Endodermal cell (in vitro differentiated cells): Measurements from ENCODE around the gene CCDC93. TPM values are rescaled to one million over a fixed set of nuclear protein-coding genes. Genes with fewer than 3 reads are reported as not detected.

Experiments
- DNase-seq: peaks from one replicate; pipeline ENCODE4 v3.0.0-alpha.2; 2017
- H3K27ac ChIP-seq: 2 replicates; pipeline ENCODE4 v1.5.1; 2013; ENCODE audit warnings: mild to moderate bottlenecking, low read depth, low read length, moderate library complexity
- H3K27me3 ChIP-seq: 2 replicates; pipeline ENCODE4 v1.6.1; 2013; ENCODE audit warnings: mild to moderate bottlenecking, low read length, moderate library complexity; ENCODE audit not compliant: insufficient read depth, control insufficient read depth, poor library complexity, severe bottlenecking
- H3K36me3 ChIP-seq: 2 replicates; pipeline ENCODE4 v1.7.0; 2013; ENCODE audit warnings: mild to moderate bottlenecking, low read length, moderate library complexity; ENCODE audit not compliant: control insufficient read depth, insufficient read depth
- H3K4me1 ChIP-seq: one replicate; pipeline ENCODE4 v1.7.0; 2013; ENCODE audit warnings: low read length; ENCODE audit not compliant: control insufficient read depth, insufficient read depth
- H3K4me3 ChIP-seq: 2 replicates; pipeline ENCODE4 v1.5.1; 2013; ENCODE audit warnings: mild to moderate bottlenecking, low read length, moderate library complexity
- H3K9ac ChIP-seq: 2 replicates; pipeline ENCODE4 v1.6.1; 2013; ENCODE audit warnings: mild to moderate bottlenecking, low read length, moderate library complexity; ENCODE audit not compliant: poor library complexity, severe bottlenecking; ENCODE audit errors: extremely low read depth
- H3K9me3 ChIP-seq: 2 replicates; pipeline ENCODE4 v1.6.1; 2013; ENCODE audit warnings: mild to moderate bottlenecking, low read length, moderate library complexity; ENCODE audit not compliant: control insufficient read depth
- H3K27ac Mint-ChIP-seq: 2 replicates; pipeline ENCODE4 v1.8.0; 2020; ENCODE audit warnings: mixed read lengths
- H3K27me3 Mint-ChIP-seq: 2 replicates; pipeline ENCODE4 v1.8.0; 2021; ENCODE audit warnings: mild to moderate bottlenecking, mixed read lengths; ENCODE audit not compliant: insufficient read depth
- H3K36me3 Mint-ChIP-seq: 2 replicates; pipeline ENCODE4 v1.8.0; 2020; ENCODE audit warnings: low read depth, mixed read lengths
- H3K4me1 Mint-ChIP-seq: 2 replicates; pipeline ENCODE4 v1.8.0; 2020; ENCODE audit warnings: mixed read lengths
- H3K4me3 Mint-ChIP-seq: 2 replicates; pipeline ENCODE4 v1.8.0; 2020; ENCODE audit warnings: mild to moderate bottlenecking, moderate library complexity, mixed read lengths
- H3K9me3 Mint-ChIP-seq: 2 replicates; pipeline ENCODE4 v1.8.0; 2020; ENCODE audit warnings: mild to moderate bottlenecking, mixed read lengths
- WGBS, 2 experiments: methylation state at CpG; one replicate each; pipeline versions ENCODE4 v1.1.5 to v1.1.7; 2013; ENCODE audit warnings: missing lambda C conversion rate in 2 of 2, mixed read lengths in 1 of 2; ENCODE audit not compliant: insufficient coverage in 1 of 2, insufficient read length in 1 of 2; 5-methylcytosine and 5-hydroxymethylcytosine counted together
- total RNA-seq, 2 donors: library from RNA; stranded (reverse); fragmentation: NEBNext Ultra II Directional in 1 of 2; extraction: Animal tissue kit (Norgen Biotek cat#: 25700) in 1 of 2; gene quantifications; 2 replicates in 1 of 2; 3 replicates in 1 of 2; pipeline ENCODE4 v1.2.1, GENCODE V29; 2021
- TF ChIP-seq, protein P1 (sequence below): fragments of 200-600 bp; sonication (generic); conservative IDR thresholded peaks from 2 replicates; pipeline ENCODE4 v1.5.0; 2021; ENCODE audit warnings: antibody characterized with exemption, mild to moderate bottlenecking

The CCDC93 gene
- total RNA-seq, 2 donors from 2014 or later, result 35.6 to 36.6 TPM

DNA sequence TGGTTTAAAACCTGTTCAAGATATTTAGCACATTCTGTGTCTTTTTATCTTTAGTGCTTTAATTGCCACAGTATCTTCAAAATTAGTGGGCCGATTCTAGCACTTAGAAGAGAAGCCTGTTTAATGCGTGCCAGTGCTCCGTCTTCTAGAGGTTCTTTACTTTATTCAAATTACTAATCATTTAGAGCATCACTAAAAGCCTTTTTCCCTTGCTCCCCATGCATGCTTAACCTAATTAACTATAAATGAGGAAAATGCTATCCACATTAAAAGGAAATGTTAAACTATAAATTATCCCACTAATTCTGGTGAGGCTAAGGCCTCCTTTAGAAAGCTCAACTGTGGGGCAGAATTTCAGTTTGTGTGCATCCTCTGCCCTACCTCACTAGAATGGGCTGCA lies 42.9 kb upstream of the CCDC93 start:
- Mint-ChIP-seq H3K36me3 (no peaks in the 10 kb centered on the region), H3K27me3 (no peaks in the 10 kb centered on the region), H3K4me3 (no peak overlapping the region), H3K4me1 (peaks cover 23% of the 10 kb centered on the region), H3K9me3 (no peaks in the 10 kb centered on the region), H3K27ac (no peak overlapping the region)
- DNase-seq, result no peak
- H3K4me3 ChIP-seq, result no peak overlapping the region
- H3K27ac ChIP-seq, result no peak overlapping the region
- H3K27me3 ChIP-seq, result no peaks in the 10 kb centered on the region
- peaks cover 17% of the 10 kb centered on the region for H3K4me1 ChIP-seq
- 94 to 100% methylated on average over 3 of the region's 3 CpGs for WGBS, 2 experiments
- no peak overlapping the region for H3K9ac ChIP-seq
- TF ChIP-seq, protein P1, sequence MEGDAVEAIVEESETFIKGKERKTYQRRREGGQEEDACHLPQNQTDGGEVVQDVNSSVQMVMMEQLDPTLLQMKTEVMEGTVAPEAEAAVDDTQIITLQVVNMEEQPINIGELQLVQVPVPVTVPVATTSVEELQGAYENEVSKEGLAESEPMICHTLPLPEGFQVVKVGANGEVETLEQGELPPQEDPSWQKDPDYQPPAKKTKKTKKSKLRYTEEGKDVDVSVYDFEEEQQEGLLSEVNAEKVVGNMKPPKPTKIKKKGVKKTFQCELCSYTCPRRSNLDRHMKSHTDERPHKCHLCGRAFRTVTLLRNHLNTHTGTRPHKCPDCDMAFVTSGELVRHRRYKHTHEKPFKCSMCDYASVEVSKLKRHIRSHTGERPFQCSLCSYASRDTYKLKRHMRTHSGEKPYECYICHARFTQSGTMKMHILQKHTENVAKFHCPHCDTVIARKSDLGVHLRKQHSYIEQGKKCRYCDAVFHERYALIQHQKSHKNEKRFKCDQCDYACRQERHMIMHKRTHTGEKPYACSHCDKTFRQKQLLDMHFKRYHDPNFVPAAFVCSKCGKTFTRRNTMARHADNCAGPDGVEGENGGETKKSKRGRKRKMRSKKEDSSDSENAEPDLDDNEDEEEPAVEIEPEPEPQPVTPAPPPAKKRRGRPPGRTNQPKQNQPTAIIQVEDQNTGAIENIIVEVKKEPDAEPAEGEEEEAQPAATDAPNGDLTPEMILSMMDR, result no peak
- H3K36me3 ChIP-seq, result no peaks in the 10 kb centered on the region
- no peaks in the 10 kb centered on the region for H3K9me3 ChIP-seq

DNA sequence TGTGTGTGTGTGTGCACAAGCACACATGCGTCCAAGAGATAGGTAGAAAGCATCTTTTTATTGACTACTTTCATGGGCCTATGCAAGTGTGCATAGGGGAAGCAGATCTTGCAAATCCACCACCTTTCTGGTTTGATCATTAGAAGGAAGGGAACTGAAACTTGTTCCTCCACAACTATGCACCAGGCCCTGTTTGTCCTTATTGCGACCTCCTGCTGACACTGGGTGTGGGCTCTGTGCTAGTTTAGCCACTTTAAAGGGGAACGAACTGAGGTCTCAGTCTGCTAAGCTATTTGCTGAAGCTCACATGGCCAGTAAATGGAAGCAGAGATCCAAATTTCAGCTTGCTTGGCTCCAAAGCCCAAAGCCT lies 42.3 kb upstream of the CCDC93 start:
- no peak for DNase-seq
- Histone ChIP-seq H3K27ac (no peak overlapping the region), H3K36me3 (no peaks in the 10 kb centered on the region), H3K9ac (no peak overlapping the region), H3K4me1 (peaks cover 17% of the 10 kb centered on the region), H3K27me3 (no peaks in the 10 kb centered on the region), H3K4me3 (no peak overlapping the region), H3K9me3 (no peaks in the 10 kb centered on the region)
- TF ChIP-seq, protein P1, result no peak
- no peaks in the 10 kb centered on the region for H3K9me3 Mint-ChIP-seq
- no peaks in the 10 kb centered on the region for H3K27me3 Mint-ChIP-seq
- H3K27ac Mint-ChIP-seq, result no peak overlapping the region
- H3K4me1 Mint-ChIP-seq, result peaks cover 21% of the 10 kb centered on the region
- H3K36me3 Mint-ChIP-seq, result no peaks in the 10 kb centered on the region
- H3K4me3 Mint-ChIP-seq, result no peak overlapping the region
- 44 to 59% methylated on average over 2 to 3 of the region's 3 CpGs for WGBS, 2 experiments

DNA sequence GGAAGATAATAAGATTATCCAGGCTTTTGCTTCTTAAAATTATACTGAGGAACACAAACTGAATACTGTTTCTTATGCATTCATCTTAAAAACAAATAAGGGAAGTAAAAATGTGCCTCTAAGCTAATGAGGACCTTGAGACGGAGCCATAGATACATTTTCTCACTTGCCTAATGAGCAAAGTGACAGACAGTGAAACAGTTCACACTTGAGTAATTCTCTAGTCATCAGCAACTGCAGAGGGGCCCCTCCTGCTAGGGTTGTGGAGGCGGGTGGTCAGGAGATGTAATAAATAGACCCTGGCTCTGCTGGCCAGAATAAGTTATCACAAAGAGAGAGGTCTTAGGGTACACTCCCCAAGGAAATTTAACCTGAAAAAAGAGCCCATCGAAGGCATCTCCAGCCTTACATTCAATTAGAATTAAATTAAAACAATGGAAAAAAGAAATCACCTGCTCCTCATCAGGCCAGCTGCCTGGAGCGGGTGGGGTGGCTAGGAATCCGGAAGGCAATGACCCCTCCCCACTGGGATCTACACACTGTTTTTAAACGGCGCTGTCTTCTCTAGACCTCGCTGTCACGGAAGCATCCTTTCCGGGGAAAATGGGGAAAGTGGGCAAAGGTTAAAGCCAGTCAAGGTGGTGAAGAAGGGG lies 41.8 kb upstream of the CCDC93 start:
- DNase-seq, result no peak
- Histone ChIP-seq H3K4me1 (peaks cover 17% of the 10 kb centered on the region), H3K9ac (no peak overlapping the region), H3K27ac (no peak overlapping the region), H3K36me3 (no peaks in the 10 kb centered on the region), H3K4me3 (no peak overlapping the region), H3K9me3 (no peaks in the 10 kb centered on the region), H3K27me3 (no peaks in the 10 kb centered on the region)
- WGBS, 2 experiments, result 88 to 90% methylated on average over 6 to 9 of the region's 10 CpGs
- H3K36me3 Mint-ChIP-seq, result no peaks in the 10 kb centered on the region
- TF ChIP-seq, protein P1, result no peak
- H3K27ac Mint-ChIP-seq, result no peak overlapping the region
- H3K4me3 Mint-ChIP-seq, result no peak overlapping the region
- H3K4me1 Mint-ChIP-seq, result peaks cover 26% of the 10 kb centered on the region
- H3K9me3 Mint-ChIP-seq, result no peaks in the 10 kb centered on the region
- H3K27me3 Mint-ChIP-seq, result no peaks in the 10 kb centered on the region
